BE2C (cell line): ENCODE results near the gene GTPBP1.
A peak's percentile ranks its signal among the peaks of the same experiment; 100 is the strongest.

ENCODE experiments used
- DNase-seq: peaks from one replicate; pipeline ENCODE4 v3.0.0-alpha.2; 2020
- H3K27me3 ChIP-seq: fragments of 250-450 bp; sonication (Bioruptor Pico); 2 replicates; pipeline ENCODE4 v1.5.1; 2020; ENCODE audit warnings: mild to moderate bottlenecking
- H3K36me3 ChIP-seq: fragments of 250-450 bp; sonication (Bioruptor Pico); 2 replicates; pipeline ENCODE4 v1.5.1; 2020; ENCODE audit warnings: mild to moderate bottlenecking
- H3K4me1 ChIP-seq: fragments of 250-450 bp; sonication (Bioruptor Pico); 2 replicates; pipeline ENCODE4 v1.5.1; 2020
- H3K4me3 ChIP-seq: 2 replicates; pipeline ENCODE4 v1.5.1; 2011; ENCODE audit warnings: low read depth, low read length
- H3K9me3 ChIP-seq: fragments of 250-450 bp; sonication (Bioruptor Pico); 2 replicates; pipeline ENCODE4 v1.5.1; 2020
- CTCF ChIP-seq: IDR thresholded peaks from 2 replicates; pipeline ENCODE4 v1.5.1; 2012; ENCODE audit warnings: mild to moderate bottlenecking, low read depth, low read length

GTPBP1 gene

GRCh38 chr22:38694940-38695339 lies 10.8 kb upstream of the GTPBP1 start:
- peaks cover 6% of the 10 kb centered on the region for H3K4me1 ChIP-seq
- H3K4me3 ChIP-seq = no peak overlapping the region
- no peaks in the 10 kb centered on the region for H3K27me3 ChIP-seq
- TF ChIP-seq CTCF = no peak
- no peaks in the 10 kb centered on the region for H3K9me3 ChIP-seq
- no peak for DNase-seq
- H3K36me3 ChIP-seq = peaks cover 5% of the 10 kb centered on the region

GRCh38 chr22:38696606-38697424 lies 8.9 kb upstream of the GTPBP1 start:
- peaks cover 5% of the 10 kb centered on the region for H3K36me3 ChIP-seq
- DNase-seq = no peak
- peaks cover 6% of the 10 kb centered on the region for H3K4me1 ChIP-seq
- H3K9me3 ChIP-seq = no peaks in the 10 kb centered on the region
- H3K27me3 ChIP-seq = no peaks in the 10 kb centered on the region
- TF ChIP-seq CTCF = no peak
- H3K4me3 ChIP-seq = no peak overlapping the region

- H3K4me1 ChIP-seq = peaks cover 6% of the 10 kb centered on the region
- H3K36me3 ChIP-seq = peaks cover 2% of the 10 kb centered on the region; the same call in 1 of the 2 replicates
- no peaks in the 10 kb centered on the region for H3K9me3 ChIP-seq
- DNase-seq = no peak
- H3K4me3 ChIP-seq = 0 out of 2 replicates have a peak overlapping the region, but pooled peaks have one; percentile 21
- no peak for TF ChIP-seq CTCF
- no peaks in the 10 kb centered on the region for H3K27me3 ChIP-seq
Observed at GRCh38 chr22:38697425-38698089, 8.2 kb upstream of the GTPBP1 start.

GRCh38 chr22:38698407-38699094 lies 7.2 kb upstream of the GTPBP1 start:
- no peak for DNase-seq
- no peak for TF ChIP-seq CTCF
- H3K27me3 ChIP-seq = no peaks in the 10 kb centered on the region
- peaks cover 2% of the 10 kb centered on the region; the same call in 1 of the 2 replicates for H3K36me3 ChIP-seq
- H3K4me1 ChIP-seq = peaks cover 6% of the 10 kb centered on the region
- H3K4me3 ChIP-seq = peak overlapping the region; percentile 80
- no peaks in the 10 kb centered on the region for H3K9me3 ChIP-seq

- Histone ChIP-seq H3K4me1 (peaks cover 6% of the 10 kb centered on the region), H3K4me3 (peak overlapping the region; percentile 80), H3K9me3 (no peaks in the 10 kb centered on the region), H3K27me3 (no peaks in the 10 kb centered on the region), H3K36me3 (no peaks in the 10 kb centered on the region; the same call in 1 of the 2 replicates)
- no peak for DNase-seq
- no peak for TF ChIP-seq CTCF
Observed at GRCh38 chr22:38699143-38699542, 6.6 kb upstream of the GTPBP1 start.
